Superior temporal gyrus (tissue), 1 donor: ENCODE results near the gene PLA2G4B.

Source experiments
- DNase-seq: peaks from one replicate; pipeline ENCODE4 v3.0.0-alpha.2; 2016; ENCODE audit errors: extremely low spot score

The PLA2G4B gene

GRCh38 chr15:41806291-41807181 lies 32.1 kb upstream of the PLA2G4B start:
- no peak for DNase-seq

- DNase-seq, result no peak
These were observed 29.5 kb upstream of the PLA2G4B start for GRCh38 chr15:41809121-41809520.

- DNase-seq, result no peak
These were observed 29.0 kb upstream of the PLA2G4B start for GRCh38 chr15:41809526-41810220.

GRCh38 chr15:41810651-41811431 lies 27.8 kb upstream of the PLA2G4B start:
- no peak for DNase-seq

GRCh38 chr15:41811432-41812195 lies 27.0 kb upstream of the PLA2G4B start:
- peak; percentile 95 for DNase-seq

- no peak for DNase-seq
These were observed 25.7 kb upstream of the PLA2G4B start for GRCh38 chr15:41812820-41813375.

- DNase-seq, result no peak
These were observed 25.2 kb upstream of the PLA2G4B start for GRCh38 chr15:41813426-41813825.

GRCh38 chr15:41814534-41814933 lies 24.1 kb upstream of the PLA2G4B start:
- no peak for DNase-seq

- no peak for DNase-seq
These were observed 21.9 kb upstream of the PLA2G4B start for GRCh38 chr15:41816788-41817187.

- DNase-seq, result no peak
These were observed 21.3 kb upstream of the PLA2G4B start for GRCh38 chr15:41817327-41817726.

GRCh38 chr15:41817781-41818180 lies 20.9 kb upstream of the PLA2G4B start:
- DNase-seq, result no peak

- DNase-seq, result no peak
These were observed 19.1 kb upstream of the PLA2G4B start for GRCh38 chr15:41819455-41820050.

- no peak for DNase-seq
These were observed 17.7 kb upstream of the PLA2G4B start for GRCh38 chr15:41820791-41821423.

- no peak for DNase-seq
These were observed 16.8 kb upstream of the PLA2G4B start for GRCh38 chr15:41821831-41822230.

GRCh38 chr15:41822471-41822870 lies 16.2 kb upstream of the PLA2G4B start:
- no peak for DNase-seq

- no peak for DNase-seq
These were observed 15.7 kb upstream of the PLA2G4B start for GRCh38 chr15:41822957-41823356.

GRCh38 chr15:41823502-41823901 lies 15.1 kb upstream of the PLA2G4B start:
- DNase-seq, result no peak

- no peak for DNase-seq
These were observed 14.4 kb upstream of the PLA2G4B start for GRCh38 chr15:41824062-41824745.

- no peak for DNase-seq
These were observed 13.5 kb upstream of the PLA2G4B start for GRCh38 chr15:41825145-41825544.
